MV-4-11 (cell line): ENCODE results near the gene DKC1.

Experiments used
- DNase-seq: peaks from one replicate; lab custom pipeline; 2025; lab: John Stamatoyannopoulos, UW

The DKC1 gene

DNA sequence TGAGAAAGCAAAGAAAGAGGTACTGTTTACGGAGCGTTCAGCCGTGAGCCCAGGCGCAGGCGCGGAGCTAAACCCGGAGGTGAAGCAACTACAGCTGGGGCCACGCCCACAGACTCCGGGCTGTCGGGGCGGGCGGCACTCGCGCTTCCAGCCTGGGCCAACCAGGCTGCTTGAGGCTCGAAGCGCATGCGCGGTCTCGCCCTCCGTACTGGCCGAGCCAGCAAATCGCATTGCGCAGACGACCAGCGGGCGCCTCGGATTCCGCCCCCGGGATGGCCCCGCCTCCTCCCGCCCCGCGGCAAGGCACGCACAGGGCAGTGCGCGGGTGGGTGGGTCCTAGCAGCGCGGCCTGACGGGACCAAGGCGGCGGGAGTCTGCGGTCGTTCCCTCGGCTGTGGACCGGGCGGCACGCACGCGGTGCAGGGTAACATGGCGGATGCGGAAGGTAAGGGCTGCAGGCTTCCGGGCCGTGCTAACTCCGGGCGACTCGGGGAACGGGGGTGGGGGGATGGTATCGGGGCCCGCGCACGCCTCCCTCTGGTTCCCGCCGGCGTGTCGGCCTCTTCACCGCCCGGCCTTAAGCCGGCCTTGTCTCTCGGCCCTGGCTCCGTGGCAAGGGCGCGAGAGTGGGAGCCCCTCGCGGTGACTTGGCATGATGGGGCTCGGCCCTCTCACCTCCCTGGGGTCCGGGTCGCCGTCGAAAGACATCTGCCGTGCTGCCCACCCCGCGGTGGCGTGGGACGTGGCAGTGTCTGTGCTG, at the start of gene DKC1:
Gene DKC1, plus strand, starts transcription at position 328 of the 760 bp plus-strand sequence. Its CDS starts 102 bp downstream, at position 430.
- DNase-seq, result peak; percentile 93

GRCh38 chrX:154714925-154715324, 47.7 kb upstream of the DKC1 start:
- peak; percentile 35 for DNase-seq

- no peak for DNase-seq
Observed at GRCh38 chrX:154715825-154716224, 46.8 kb upstream of the DKC1 start.

GRCh38 chrX:154717824-154718223, 44.8 kb upstream of the DKC1 start:
- DNase-seq, result peak; percentile 88

DNA sequence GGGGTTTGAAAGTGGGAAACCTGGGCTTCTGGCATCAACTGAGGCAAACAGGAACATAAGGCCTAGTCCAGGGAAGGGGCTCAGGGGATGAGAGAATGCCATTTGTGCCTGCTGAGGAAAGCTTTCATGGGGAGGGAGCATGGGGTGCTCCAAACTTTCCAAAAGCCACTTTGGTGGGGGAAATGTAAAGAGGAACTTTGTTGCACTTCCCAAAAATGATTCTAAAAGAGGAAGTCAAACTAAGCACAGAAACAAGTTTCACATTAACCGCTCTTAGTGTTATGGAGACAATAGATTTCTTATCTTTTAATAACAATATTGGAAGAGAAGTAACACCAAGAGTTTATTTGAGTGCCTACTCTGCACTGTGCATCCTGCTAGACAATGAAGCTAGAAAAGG, 44.0 kb upstream of the DKC1 start:
- peak; percentile 84 for DNase-seq

DNA sequence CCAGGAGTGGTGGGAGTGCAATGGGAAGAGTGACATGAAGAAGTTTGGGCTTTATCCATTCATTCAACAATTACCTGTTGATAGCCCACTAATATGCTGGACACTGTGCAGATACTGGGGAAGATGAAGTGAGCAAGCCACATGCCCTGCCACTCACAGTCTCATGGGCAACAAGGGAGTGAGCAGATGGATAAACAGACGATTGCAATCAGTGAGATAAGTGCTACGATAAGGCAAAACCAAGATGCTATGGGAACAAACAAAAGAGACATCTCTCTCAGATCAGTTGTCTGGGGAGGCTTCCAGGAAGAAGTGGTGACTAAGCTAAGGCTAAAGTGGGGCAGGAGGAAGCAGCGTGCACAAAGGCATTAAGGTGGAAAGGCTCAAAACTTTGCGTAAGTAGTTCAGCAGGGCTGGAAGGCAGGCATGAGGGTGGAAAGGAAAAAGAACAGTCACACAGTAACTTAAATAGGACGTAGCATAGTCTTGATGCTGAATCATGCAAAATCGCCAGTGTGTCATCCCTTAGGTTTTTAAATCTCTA, 43.5 kb upstream of the DKC1 start:
- DNase-seq, result peak; percentile 85

DNA sequence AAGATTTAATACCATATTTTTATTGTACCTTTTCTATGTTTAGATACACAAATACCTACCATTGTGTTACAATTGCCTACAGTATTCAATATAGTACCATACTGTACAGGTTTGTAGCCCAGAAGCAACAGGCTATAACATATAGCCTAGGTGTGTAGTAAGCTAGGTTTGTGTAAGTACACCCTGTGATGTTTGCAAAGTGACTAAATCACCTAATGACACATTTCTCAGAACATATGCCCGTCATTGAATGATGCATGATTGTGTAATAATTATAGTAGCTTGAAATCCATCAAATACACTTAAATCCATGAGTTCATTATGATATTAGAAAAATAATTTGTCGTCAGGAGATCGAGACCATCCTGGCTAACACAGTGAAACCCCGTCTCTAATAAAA, 42.6 kb upstream of the DKC1 start:
- no peak for DNase-seq

- DNase-seq, result no peak
Observed at GRCh38 chrX:154721155-154721554, 41.5 kb upstream of the DKC1 start.

- DNase-seq, result no peak
Observed at GRCh38 chrX:154724993-154725756, 37.5 kb upstream of the DKC1 start.

- DNase-seq, result no peak
Observed at GRCh38 chrX:154727418-154727817, 35.2 kb upstream of the DKC1 start.

DNA sequence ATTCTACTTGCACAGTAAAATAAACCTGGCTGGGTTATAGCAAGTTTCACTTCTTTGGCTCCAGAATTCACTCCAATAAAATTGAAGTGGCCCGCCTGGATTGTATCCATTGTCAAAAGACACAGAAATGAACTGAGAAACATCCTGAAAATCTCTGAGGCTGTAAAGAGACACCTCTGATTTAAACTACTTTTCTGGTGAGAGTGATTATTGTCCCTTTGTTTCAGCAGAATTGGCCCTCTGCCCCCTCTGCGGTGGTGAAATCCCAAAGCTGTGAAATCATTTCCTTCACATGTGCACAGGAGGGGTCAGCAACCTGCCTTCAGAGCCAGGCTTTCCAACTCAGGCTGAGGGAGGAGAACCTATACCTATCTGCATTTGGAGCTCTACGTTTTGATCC, 34.8 kb upstream of the DKC1 start:
- DNase-seq, result no peak

DNA sequence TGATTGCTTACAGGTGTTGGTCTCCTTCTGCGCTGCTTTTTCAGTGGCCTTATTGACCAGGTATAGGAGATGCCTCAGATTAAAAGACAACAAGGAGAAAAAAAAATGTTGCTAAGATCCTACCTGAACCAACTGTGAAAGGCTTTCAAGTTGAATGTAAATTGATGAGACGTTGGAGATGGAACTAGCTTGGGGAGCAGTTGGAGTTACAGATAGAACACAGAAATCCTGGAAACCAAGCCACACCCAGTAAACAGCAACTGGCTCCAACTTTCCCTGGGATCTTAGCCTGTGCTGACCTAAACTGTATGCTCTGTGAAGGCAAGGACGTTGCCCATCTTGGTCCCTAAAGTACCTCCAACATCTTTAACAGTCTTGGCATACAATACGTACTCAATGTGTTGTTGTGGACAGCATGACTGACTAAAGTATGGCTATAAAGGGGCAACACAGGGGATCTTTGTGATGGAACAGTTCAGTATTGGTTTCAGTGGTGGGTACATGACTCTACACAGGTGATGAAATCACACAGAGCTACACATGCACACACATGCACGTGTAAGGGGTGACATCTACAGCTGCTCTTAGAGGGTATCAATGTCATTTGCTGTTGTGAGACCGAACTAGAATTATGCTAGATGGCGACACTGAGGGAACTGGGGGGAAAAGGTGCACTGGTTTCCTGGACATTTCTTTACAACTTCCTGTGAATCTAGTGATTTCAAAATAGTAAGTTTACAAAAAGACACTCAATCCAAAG, 34.1 kb upstream of the DKC1 start:
- DNase-seq, result no peak

GRCh38 chrX:154729439-154729838, 33.2 kb upstream of the DKC1 start:
- DNase-seq, result no peak

DNA sequence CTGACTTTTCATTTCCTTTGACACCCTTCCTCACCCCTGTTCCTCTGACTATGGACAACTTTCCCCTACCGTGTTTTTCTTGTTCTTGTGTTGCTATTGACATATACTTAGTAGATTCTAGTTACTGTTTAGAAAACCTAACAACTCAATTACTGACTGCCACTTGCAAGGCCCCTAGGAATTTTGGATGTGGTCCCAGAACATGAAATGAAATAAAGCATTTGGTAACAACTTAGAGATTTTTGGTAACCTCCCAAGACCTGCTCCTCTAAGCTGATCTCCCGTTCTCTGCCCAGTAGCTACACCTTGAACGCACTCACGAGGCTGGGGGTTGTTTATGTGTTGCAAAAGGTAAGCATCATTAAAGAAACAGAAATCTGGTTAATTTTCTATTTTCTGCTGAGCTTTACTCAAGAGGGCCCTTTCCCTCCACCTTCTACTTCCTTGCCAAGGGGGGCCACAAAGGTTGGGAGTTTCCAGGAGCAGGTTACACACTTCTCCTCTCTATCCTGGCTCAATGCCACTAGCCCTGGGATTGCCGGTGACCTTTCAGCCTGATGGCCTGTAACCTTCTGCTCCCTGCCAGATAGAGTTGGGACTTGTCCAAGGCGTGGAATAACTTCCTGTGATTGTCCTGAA, 32.3 kb upstream of the DKC1 start:
- DNase-seq, result no peak

- DNase-seq, result no peak
Observed at GRCh38 chrX:154731184-154731583, 31.5 kb upstream of the DKC1 start.

DNA sequence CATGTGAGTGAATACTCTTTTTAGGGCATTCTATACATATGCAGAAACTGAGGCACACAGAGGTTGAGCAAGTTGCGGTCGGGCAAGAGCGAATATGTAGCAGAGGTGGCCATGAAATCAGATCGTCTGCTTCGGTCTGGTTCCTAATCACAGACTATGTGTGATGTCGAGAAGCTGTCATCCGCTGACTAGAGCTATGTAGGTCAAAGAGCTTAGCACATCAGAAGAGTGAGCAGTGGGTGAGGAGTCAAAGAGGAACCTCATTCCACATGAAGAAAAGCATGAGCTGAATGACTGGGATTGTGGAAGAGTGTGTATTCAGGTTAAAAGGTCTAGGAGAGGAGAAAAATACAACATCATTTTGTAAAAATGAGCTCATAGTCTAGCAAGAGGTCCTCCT, 30.8 kb upstream of the DKC1 start:
- peak; percentile 38 for DNase-seq

DNA sequence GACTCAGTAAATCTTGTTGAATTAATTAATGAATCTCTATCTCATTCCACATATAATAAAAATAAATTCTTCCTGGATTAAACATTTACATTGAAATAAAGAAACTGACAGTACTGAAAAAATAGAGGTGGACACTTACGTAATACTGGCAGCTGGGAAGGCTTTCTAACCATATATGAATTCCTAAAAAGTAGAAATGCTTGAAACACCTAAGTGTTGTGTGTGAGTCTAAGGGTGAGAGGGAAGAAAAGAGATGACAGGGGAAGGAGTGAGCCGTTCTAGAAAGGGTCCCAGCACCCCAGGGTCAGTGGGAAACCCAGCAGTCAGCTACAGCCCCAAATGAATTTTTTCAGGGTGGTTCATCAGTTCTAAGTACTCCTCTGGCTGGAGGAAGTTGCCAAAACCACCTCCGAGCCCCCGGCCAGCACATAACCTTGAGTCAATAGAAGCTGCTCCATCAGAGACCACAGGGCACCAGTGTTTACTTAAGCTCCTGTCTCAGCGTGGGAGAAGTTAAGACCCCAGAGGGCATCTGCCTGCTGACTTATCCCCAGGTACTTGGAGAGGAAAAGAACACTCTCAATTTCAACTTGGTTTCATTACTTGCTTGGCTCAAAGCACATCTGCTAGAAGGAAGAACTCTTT, 30.1 kb upstream of the DKC1 start:
- peak; percentile 48 for DNase-seq

- DNase-seq, result no peak
Observed at GRCh38 chrX:154733066-154733425, 29.6 kb upstream of the DKC1 start.

DNA sequence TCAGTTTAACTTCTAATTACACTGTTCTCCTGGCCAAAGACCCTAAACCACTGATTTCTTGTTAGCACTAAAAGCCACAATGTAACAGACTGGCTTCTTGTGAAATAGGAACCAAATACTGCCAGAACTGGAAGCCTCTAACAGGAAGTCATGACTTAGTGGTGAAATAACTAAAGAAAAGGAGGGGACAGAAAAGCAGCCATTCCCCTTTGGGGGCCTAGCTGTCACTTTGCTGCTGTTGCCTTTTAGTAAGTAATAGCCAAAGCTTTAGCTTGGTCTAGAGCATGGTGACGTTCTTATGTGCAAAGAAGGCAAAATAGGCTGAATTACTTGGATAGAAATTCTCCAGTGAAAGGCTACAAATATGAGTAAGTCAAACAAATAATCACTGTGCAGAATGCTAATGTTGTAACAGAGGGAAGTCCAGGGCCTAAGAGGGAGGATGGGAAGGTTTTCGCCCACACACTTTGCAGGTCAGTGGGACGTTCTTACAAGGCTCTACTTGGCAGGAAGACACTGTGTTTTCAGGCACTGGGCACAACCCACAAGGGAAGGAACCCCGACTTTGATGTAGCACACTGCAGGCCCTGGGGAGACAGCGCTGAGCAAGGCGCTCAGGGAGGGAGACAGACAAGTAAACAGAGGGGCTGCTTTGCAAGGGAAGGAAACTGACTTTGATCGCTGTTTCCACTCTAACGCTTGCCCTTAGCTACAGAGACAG, 28.4 kb upstream of the DKC1 start:
- peak; percentile 85 for DNase-seq

GRCh38 chrX:154735695-154736393, 26.8 kb upstream of the DKC1 start:
- no peak for DNase-seq
